Nephron (organoid): ENCODE data around the gene ERBB4.

Source experiments
- H3K27ac Mint-ChIP-seq, 3 experiments: 2 replicates each; pipeline ENCODE4 v1.8.0; 2020; ENCODE audit warnings: mixed read lengths in 3 of 3, mild to moderate bottlenecking in 2 of 3, moderate library complexity in 1 of 3
- H3K27me3 Mint-ChIP-seq: 2 replicates; pipeline ENCODE4 v1.8.0; 2021; ENCODE audit warnings: low read depth, mild to moderate bottlenecking, moderate library complexity, mixed read lengths
- H3K36me3 Mint-ChIP-seq: 2 replicates; pipeline ENCODE4 v1.8.0; 2020; ENCODE audit warnings: low read depth, mixed read lengths
- H3K4me1 Mint-ChIP-seq: 2 replicates; pipeline ENCODE4 v1.8.0; 2020; ENCODE audit warnings: mixed read lengths
- H3K4me3 Mint-ChIP-seq, 3 experiments: 2 replicates each; pipeline ENCODE4 v1.8.0; 2020; ENCODE audit warnings: mild to moderate bottlenecking in 3 of 3, mixed read lengths in 3 of 3, moderate library complexity in 2 of 3
- H3K9me3 Mint-ChIP-seq: 2 replicates; pipeline ENCODE4 v1.8.0; 2020; ENCODE audit warnings: mixed read lengths
- TF ChIP-seq, protein P1 (sequence below), 3 experiments: fragments of 200-600 bp; sonication (generic); IDR thresholded peaks; one replicate each; pipeline ENCODE4 v1.5.0; 2021; ENCODE audit warnings: antibody characterized with exemption in 3 of 3; ENCODE audit not compliant: unreplicated experiment in 3 of 3

Gene ERBB4

DNA sequence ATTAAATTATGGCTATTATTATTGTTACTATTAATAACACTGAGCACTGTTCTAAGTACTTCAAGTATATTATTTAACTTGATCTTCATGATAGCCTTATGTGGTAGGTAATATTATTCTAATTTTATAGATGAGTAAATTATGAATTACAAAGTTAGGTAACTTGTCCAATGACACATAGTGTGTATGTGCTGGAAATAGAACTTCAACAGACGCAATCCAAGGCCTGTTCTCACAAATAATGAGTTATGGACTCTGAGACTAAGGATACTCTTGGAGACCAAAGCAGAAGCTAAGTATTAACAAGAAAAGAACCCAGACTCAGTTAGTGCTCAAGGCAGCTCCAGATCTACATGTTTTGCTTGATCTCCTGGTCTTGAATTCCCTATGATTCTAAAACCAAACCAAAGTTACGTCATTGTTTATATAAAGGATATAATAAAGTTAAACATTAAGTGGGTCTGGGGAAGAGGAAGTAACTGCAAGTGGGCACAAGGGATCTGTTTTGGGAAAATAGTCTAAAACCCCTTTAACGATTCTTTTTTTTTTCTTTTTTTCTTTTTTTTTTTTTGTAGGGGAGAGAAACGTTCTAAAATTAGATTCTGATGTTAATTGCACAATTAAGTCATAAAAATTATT is 211.3 kb downstream of the ERBB4 start:
- no peaks in the 10 kb centered on the region for H3K9me3 Mint-ChIP-seq
- TF ChIP-seq, protein P1, sequence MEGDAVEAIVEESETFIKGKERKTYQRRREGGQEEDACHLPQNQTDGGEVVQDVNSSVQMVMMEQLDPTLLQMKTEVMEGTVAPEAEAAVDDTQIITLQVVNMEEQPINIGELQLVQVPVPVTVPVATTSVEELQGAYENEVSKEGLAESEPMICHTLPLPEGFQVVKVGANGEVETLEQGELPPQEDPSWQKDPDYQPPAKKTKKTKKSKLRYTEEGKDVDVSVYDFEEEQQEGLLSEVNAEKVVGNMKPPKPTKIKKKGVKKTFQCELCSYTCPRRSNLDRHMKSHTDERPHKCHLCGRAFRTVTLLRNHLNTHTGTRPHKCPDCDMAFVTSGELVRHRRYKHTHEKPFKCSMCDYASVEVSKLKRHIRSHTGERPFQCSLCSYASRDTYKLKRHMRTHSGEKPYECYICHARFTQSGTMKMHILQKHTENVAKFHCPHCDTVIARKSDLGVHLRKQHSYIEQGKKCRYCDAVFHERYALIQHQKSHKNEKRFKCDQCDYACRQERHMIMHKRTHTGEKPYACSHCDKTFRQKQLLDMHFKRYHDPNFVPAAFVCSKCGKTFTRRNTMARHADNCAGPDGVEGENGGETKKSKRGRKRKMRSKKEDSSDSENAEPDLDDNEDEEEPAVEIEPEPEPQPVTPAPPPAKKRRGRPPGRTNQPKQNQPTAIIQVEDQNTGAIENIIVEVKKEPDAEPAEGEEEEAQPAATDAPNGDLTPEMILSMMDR (IDR thresholded peaks at IDR 0.05; ENCODE audit: unreplicated experiment in 3 of 3), result no peak
- no peak overlapping the region for H3K4me3 Mint-ChIP-seq
- H3K27ac Mint-ChIP-seq, result peak overlapping the region; percentile 64 to 80 (median 77)
- no peaks in the 10 kb centered on the region for H3K27me3 Mint-ChIP-seq
- peaks cover 4% of the 10 kb centered on the region for H3K4me1 Mint-ChIP-seq
- peaks cover 4% of the 10 kb centered on the region for H3K36me3 Mint-ChIP-seq

DNA sequence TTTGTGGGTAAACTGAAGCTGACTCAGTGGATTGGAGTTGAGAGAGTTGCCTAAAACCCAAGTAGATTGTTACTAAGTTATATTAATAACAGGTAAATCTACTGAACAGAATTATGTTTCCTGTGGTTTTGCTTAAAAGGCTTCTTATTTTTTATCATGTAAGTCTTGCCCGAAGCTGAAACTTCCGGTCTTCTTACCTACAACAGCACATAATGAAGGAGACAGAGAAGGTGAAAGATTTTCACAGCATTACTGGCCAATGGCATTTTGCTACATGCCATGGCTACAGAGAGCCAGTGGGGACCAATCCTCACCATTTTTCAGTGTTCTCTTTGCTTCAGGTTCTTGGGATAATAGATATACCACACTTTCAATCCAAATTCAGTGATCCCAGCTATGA is 220.0 kb downstream of the ERBB4 start:
- TF ChIP-seq, protein P1 (IDR thresholded peaks at IDR 0.05; ENCODE audit: unreplicated experiment in 3 of 3), result no peak
- Mint-ChIP-seq H3K4me1 (no peaks in the 10 kb centered on the region), H3K27ac (peak overlapping the region in 1 of 3 experiments; percentile 79), H3K9me3 (no peaks in the 10 kb centered on the region), H3K4me3 (no peak overlapping the region), H3K36me3 (no peaks in the 10 kb centered on the region), H3K27me3 (no peaks in the 10 kb centered on the region)

DNA sequence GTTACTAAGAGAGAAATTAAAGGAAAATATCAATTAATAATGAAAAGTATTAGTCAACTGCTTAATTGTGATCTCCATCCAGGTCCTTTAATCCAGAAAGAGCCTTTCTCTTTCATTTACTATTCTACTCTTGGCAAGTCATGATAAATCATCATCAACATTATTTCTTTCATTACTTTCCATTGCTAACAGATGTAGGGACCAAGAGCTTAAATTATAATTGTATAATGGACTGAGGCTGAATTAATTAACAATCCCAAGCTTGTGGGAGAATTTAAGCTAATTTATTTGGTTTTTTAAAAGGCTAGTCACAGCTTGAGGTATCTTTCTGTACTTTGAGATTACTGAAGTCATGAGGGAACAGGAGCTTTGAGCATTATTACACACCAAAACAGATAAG is 223.9 kb downstream of the ERBB4 start:
- H3K4me1 Mint-ChIP-seq, result no peaks in the 10 kb centered on the region
- no peak overlapping the region for H3K4me3 Mint-ChIP-seq
- H3K36me3 Mint-ChIP-seq, result no peaks in the 10 kb centered on the region
- H3K27me3 Mint-ChIP-seq, result no peaks in the 10 kb centered on the region
- TF ChIP-seq, protein P1 (IDR thresholded peaks at IDR 0.05; ENCODE audit: unreplicated experiment in 3 of 3), result no peak
- H3K9me3 Mint-ChIP-seq, result no peaks in the 10 kb centered on the region
- H3K27ac Mint-ChIP-seq, result no peak overlapping the region

DNA sequence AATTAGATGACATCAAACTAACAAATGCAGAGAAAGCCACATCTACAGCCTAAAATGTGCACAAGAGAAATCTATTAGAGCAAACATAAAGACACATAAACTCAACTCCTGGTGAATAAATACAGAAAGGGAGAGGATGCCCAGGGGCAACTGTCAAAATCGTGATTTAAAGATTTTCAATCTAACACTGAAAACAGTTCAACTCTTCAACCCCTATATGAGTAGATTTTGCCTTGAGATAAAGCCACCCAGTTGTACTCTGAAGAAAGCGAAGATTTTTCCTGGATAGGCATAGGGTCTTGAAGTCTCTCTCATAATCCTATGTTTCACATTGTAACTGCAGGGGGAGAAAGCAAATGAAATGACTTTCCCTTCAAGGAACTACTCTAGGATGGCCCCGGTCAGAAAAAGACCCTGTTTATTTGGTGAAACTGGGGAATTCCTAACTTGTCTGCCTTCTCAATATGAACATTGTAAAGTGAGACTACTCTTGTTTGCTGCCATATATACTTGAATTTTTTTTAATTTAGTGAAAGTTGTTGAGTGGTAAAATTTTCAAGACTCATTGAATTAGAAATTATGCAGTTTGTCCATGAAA is 226.7 kb downstream of the ERBB4 start:
- H3K4me1 Mint-ChIP-seq, result no peaks in the 10 kb centered on the region
- H3K36me3 Mint-ChIP-seq, result no peaks in the 10 kb centered on the region
- H3K9me3 Mint-ChIP-seq, result no peaks in the 10 kb centered on the region
- TF ChIP-seq, protein P1 (IDR thresholded peaks at IDR 0.05; ENCODE audit: unreplicated experiment in 3 of 3), result no peak
- no peak overlapping the region for H3K4me3 Mint-ChIP-seq
- no peak overlapping the region for H3K27ac Mint-ChIP-seq
- no peaks in the 10 kb centered on the region for H3K27me3 Mint-ChIP-seq

DNA sequence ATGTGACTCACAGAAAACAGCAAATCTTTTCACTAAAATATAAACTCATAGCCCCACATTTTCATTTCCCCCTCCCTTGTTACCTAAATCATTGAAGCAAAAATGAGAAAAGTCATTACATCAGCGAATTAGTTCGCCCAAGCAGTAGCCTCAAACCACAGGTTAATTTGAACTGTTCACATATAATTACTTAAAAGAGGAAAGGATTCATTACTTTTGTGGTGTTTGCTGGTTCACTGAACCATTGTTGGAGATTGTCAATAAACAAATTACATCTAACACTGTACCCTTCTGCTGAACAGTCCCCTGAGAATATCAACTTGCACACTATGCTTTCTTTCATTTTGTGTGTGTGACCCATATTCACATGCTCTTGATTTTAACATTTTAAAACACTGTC is 238.7 kb downstream of the ERBB4 start:
- TF ChIP-seq, protein P1 (IDR thresholded peaks at IDR 0.05; ENCODE audit: unreplicated experiment in 3 of 3), result no peak
- H3K4me1 Mint-ChIP-seq, result no peaks in the 10 kb centered on the region
- no peaks in the 10 kb centered on the region for H3K36me3 Mint-ChIP-seq
- H3K4me3 Mint-ChIP-seq, result no peak overlapping the region
- no peaks in the 10 kb centered on the region for H3K27me3 Mint-ChIP-seq
- H3K27ac Mint-ChIP-seq, result peak overlapping the region in 2 of 3 experiments; percentile 32 to 47
- no peaks in the 10 kb centered on the region for H3K9me3 Mint-ChIP-seq

DNA sequence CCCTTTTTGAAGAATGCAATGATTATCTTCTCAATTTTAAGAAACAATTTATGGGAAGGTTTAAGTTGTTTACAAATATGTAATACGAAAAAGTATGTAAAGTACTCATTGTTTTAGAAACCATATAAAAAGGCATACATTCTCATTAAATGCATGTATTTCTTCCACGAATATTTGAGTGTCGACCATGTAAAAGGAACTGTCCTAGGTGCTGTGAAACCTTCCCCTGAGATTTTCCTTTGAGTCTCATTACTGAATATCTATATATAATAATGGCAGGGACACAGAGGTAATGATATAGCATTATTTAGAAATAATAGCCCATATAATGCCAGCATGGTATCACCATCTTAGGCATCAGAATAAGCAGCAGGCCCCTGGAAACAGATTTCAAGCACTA is 239.3 kb downstream of the ERBB4 start:
- TF ChIP-seq, protein P1 (IDR thresholded peaks at IDR 0.05; ENCODE audit: unreplicated experiment in 3 of 3), result no peak
- no peaks in the 10 kb centered on the region for H3K27me3 Mint-ChIP-seq
- H3K27ac Mint-ChIP-seq, result no peak overlapping the region
- no peaks in the 10 kb centered on the region for H3K9me3 Mint-ChIP-seq
- no peaks in the 10 kb centered on the region for H3K4me1 Mint-ChIP-seq
- H3K4me3 Mint-ChIP-seq, result no peak overlapping the region
- H3K36me3 Mint-ChIP-seq, result no peaks in the 10 kb centered on the region
